HG02610 (cell line): ENCODE data around the gene TENT4A.

Experiments
- ATAC-seq: cut with Tn5 transposase; IDR thresholded peaks from one replicate; pipeline ENCODE4 v1.9.1; 2021; ENCODE audit warnings: mild to moderate bottlenecking, moderate library complexity; ENCODE audit not compliant: unreplicated experiment

Gene TENT4A

DNA sequence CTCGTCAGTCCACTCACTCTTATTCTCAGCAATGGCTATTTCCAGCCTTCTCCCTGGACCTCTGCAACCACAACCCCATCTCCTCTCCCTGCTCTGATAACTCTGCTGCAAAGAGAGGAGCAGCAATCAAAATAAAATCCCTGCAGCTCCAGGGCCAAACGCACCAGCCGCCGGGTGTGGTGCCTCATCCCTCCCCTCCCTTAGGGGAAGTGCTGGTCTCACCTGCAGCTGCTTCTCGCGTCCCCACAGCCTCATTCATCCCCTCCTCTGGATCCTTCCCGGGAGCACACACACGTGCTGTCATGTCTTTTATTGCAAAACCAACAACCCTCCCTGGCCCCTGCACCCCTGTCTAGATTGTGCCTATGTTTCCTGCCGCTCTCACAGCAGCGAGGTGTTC lies 77.8 kb downstream of the TENT4A start:
- no peak for ATAC-seq

DNA sequence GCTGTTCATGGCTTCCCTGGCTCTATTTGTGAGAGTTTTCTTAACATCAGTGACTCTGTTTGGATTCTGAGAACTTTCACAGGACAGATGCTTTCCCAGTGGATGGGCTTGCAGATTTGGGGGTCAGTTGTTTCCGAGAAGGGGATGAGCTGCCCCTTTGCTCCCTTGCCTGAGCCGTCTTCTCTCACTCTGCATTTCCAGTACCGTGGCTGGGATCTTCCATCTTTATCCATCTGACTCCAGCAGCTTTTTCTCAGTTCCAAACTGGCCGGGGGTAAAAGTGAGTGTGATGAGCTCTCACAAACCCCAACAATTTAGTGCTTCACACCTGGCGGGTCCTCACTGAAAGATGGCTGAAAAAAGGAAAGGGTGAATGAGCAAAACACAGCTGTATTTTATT lies 79.1 kb downstream of the TENT4A start:
- ATAC-seq: no peak

DNA sequence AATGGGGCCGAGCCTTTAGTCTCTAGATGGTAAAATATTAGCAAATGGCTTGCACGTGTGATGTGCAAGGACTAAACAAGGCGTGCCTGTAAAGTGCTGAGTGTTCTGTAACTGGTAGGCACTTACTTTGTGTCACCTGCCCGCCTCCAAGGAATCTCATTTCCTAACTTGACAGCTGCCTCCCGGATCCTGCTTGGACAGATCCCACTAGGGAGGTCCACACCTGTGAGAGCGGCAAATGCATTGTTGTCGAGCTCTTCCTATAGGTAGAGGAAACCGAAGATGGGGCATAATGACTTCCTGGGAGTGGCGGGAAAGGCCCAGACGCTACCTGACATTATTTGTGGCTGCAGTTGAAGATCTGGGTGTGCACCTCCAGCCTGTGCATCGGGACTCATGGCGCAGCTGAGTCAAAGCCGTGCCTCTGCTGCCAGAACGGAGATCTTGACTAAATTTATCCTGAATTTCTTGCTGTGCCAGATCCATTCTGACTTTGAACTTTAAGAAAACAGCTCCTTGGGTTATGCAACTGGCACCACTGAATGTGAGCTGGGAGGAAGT lies 79.8 kb downstream of the TENT4A start:
- no peak for ATAC-seq

DNA sequence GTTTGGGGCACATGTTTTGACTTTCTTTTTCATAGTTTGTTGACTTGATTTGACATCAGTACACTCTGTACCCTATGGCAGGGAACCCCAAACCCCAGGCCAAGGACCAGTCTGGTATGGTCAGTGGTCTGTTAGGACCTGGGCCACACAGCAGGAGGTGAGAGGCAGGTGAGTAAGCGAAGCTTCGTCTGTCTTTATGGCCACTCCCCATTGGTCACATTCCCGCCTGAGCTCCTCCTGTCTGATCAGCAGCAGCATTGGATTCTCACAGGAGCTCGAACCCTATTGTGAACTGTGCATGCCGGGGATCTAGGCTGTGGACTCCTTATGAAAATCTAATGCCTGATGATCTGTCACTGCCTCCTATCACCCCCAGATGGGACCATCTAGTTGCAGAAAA lies 88.0 kb downstream of the TENT4A start:
- ATAC-seq: no peak

DNA sequence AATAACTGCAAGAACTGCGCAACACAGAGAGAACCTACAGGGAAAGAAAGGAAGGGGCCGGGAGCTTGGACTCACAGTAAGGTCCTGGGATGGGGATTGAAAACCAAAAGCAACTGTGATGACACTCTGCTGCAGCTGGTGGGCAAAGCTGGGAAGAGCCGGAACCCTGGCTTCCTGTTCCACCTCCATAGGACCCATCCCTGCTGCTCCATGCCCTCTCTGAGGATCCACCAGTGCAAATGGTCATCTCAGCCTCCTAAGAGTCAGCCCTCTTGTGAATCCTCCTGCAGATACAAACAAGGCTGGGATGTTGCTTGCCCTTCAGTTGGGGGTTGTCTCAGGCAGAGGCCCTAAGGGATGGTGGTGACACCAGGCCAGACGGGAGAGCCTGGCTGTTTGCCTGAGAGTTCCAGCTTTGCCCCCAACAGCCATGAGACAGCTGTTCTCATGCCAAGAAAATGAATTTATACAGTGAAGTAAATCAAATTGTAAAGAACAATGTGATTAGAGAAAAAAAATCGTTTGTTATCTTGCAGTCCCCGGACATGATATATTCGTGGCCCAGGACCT lies 90.8 kb downstream of the TENT4A start:
- no peak for ATAC-seq

DNA sequence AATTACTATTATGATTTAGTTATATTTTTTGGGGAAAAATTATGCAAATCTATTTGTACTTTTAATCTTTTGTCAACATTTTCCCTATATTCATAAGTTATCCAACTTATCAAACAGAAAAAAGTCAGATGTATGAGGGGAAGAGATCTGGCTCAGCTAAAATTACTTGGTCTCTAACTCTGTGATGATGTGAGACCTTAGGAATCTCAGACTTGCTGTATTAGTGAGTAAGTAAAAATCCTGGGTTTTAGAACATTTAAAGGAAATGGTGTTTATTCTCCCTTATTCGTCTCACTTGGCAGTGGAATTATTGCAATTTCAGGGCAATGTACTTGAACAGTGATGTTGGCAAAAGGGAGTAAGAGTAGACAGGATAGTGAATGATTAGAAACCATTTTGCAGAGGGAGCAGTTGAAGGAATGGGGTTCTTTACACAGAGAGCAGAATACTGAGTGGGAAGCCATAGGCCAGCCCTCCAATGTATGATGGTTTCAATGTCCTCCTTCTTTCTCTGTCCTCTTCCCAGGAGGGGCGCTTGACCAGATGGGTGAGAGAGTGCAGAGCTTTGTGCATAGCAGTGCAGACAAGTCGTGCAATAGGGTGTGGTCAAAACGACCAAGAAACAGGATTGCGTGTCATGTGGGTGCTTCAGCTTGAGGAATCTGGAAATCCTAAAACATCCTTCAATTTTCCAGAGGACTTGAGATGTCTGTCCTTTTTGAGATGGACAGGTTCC lies 91.7 kb downstream of the TENT4A start:
- no peak for ATAC-seq

DNA sequence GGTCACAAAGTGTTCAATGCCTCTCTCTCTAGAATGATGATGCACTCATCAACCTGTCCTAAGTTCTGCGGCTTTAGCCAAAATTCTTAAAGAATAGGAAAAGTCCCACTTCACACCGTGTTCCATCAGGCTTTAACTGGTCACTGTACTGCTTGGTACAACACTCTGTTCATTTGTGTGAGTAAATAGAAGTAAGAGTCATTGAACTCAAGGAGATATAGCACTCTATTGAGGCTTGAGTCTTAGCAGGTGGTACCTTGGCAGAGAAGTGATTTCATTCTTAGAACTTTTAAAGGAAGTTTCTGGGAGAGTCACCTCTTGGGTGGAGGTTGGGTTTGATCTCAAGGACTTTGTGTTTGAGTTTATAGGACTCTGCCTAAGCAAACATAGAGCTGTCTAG lies 92.6 kb downstream of the TENT4A start:
- no peak for ATAC-seq
